Osteoblast (primary cell): ENCODE measurements around the gene KLHL6. TPM values are rescaled to one million over a fixed set of nuclear protein-coding genes. Genes with fewer than 3 reads are reported as not detected.

Source experiments
- DNase-seq: peaks from one replicate; pipeline ENCODE4 v3.0.0; 2011; ENCODE audit warnings: low spot score, mixed read lengths; ENCODE audit not compliant: insufficient read length; ENCODE audit errors: missing footprints
- H2AFZ ChIP-seq: 2 replicates; pipeline ENCODE4 v1.6.0; 2011; ENCODE audit warnings: mild to moderate bottlenecking, low read length
- H3K27ac ChIP-seq: 2 replicates; pipeline ENCODE4 v1.5.1; 2011; ENCODE audit warnings: mild to moderate bottlenecking, low read depth, low read length, moderate library complexity
- H3K27me3 ChIP-seq: 2 replicates; pipeline ENCODE4 v1.6.0; 2012; ENCODE audit warnings: mild to moderate bottlenecking, control low read depth, inconsistent platforms, low read length, moderate library complexity; ENCODE audit not compliant: insufficient read depth
- H3K36me3 ChIP-seq: 2 replicates; pipeline ENCODE4 v1.5.1; 2011; ENCODE audit warnings: mild to moderate bottlenecking, low read length, control low read depth, moderate library complexity; ENCODE audit not compliant: insufficient read depth
- H3K4me1 ChIP-seq: 2 replicates; pipeline ENCODE4 v1.5.1; 2011; ENCODE audit warnings: mild to moderate bottlenecking, low read length, control low read depth, moderate library complexity; ENCODE audit not compliant: insufficient read depth
- H3K4me2 ChIP-seq: 2 replicates; pipeline ENCODE4 v1.6.0; 2011; ENCODE audit warnings: mild to moderate bottlenecking, low read length; ENCODE audit not compliant: insufficient read depth
- H3K4me3 ChIP-seq: fragments of 200-600 bp; sonication (generic); 3 replicates; pipeline ENCODE4 v1.5.1; 2012; ENCODE audit warnings: mild to moderate bottlenecking, low read length, inconsistent platforms; ENCODE audit not compliant: insufficient read depth
- H3K79me2 ChIP-seq: 2 replicates; pipeline ENCODE4 v1.6.0; 2012; ENCODE audit warnings: mild to moderate bottlenecking, low read length, control low read depth, inconsistent platforms; ENCODE audit not compliant: insufficient read depth
- H3K9me3 ChIP-seq: 2 replicates; pipeline ENCODE4 v1.5.1; 2011; ENCODE audit warnings: low read depth, low read length, control low read depth
- H4K20me1 ChIP-seq: 2 replicates; pipeline ENCODE4 v1.6.0; 2012; ENCODE audit warnings: mild to moderate bottlenecking, low read length, control low read depth; ENCODE audit not compliant: insufficient read depth
- CTCF ChIP-seq: IDR thresholded peaks from 2 replicates; pipeline ENCODE4 v1.5.1; 2011; ENCODE audit warnings: mild to moderate bottlenecking, low read depth, low read length, moderate library complexity; ENCODE audit errors: extremely low read depth
- total RNA-seq: library from RNA; depleted of rRNA; stranded (reverse); fragments of >200 nt; gene quantifications from 2 replicates; pipeline ENCODE4 v1.2.3, GENCODE V29; 2012

Gene KLHL6
- total RNA-seq, 1 donor, result under 0.01 TPM

- Histone ChIP-seq H3K27ac (no peak overlapping the region), H4K20me1 (no peaks in the 10 kb centered on the region), H2AFZ (no peak overlapping the region), H3K79me2 (no peaks in the 10 kb centered on the region), H3K36me3 (no peaks in the 10 kb centered on the region), H3K4me1 (peaks cover 14% of the 10 kb centered on the region), H3K4me2 (no peak overlapping the region), H3K27me3 (no peaks in the 10 kb centered on the region), H3K9me3 (no peaks in the 10 kb centered on the region), H3K4me3 (no peak overlapping the region)
- TF ChIP-seq CTCF, result no peak
- no peak for DNase-seq
Observed at GRCh38 chr3:183539811-183540210, 15.7 kb downstream of the KLHL6 start.

- Histone ChIP-seq H3K4me2 (no peak overlapping the region), H3K79me2 (no peaks in the 10 kb centered on the region), H3K4me3 (no peak overlapping the region), H3K27ac (no peak overlapping the region), H3K36me3 (no peaks in the 10 kb centered on the region), H2AFZ (no peak overlapping the region), H4K20me1 (no peaks in the 10 kb centered on the region), H3K27me3 (no peaks in the 10 kb centered on the region), H3K4me1 (peaks cover 14% of the 10 kb centered on the region), H3K9me3 (no peaks in the 10 kb centered on the region)
- TF ChIP-seq CTCF, result no peak
- DNase-seq, result no peak
Observed at GRCh38 chr3:183538486-183538885, 17.0 kb downstream of the KLHL6 start.

- no peaks in the 10 kb centered on the region for H3K9me3 ChIP-seq
- H3K27me3 ChIP-seq, result peaks cover 5% of the 10 kb centered on the region
- H2AFZ ChIP-seq, result no peak overlapping the region
- peaks cover 14% of the 10 kb centered on the region for H3K4me1 ChIP-seq
- no peak overlapping the region for H3K4me3 ChIP-seq
- peak; percentile 93 for DNase-seq
- H4K20me1 ChIP-seq, result no peaks in the 10 kb centered on the region
- no peak overlapping the region for H3K4me2 ChIP-seq
- H3K36me3 ChIP-seq, result no peaks in the 10 kb centered on the region
- no peak for TF ChIP-seq CTCF
- H3K79me2 ChIP-seq, result no peaks in the 10 kb centered on the region
- peak overlapping the region; percentile 43 for H3K27ac ChIP-seq
Observed at GRCh38 chr3:183537295-183537730, 18.2 kb downstream of the KLHL6 start.

- H3K9me3 ChIP-seq, result no peaks in the 10 kb centered on the region
- H2AFZ ChIP-seq, result no peak overlapping the region
- H3K4me3 ChIP-seq, result no peak overlapping the region
- no peak overlapping the region for H3K4me2 ChIP-seq
- H3K79me2 ChIP-seq, result no peaks in the 10 kb centered on the region
- H3K36me3 ChIP-seq, result no peaks in the 10 kb centered on the region
- TF ChIP-seq CTCF, result no peak
- H3K27ac ChIP-seq, result peak overlapping the region; percentile 43
- no peaks in the 10 kb centered on the region for H4K20me1 ChIP-seq
- peaks cover 8% of the 10 kb centered on the region for H3K27me3 ChIP-seq
- peak; percentile 35 for DNase-seq
- peaks cover 14% of the 10 kb centered on the region for H3K4me1 ChIP-seq
Observed at GRCh38 chr3:183536238-183536880, 19.1 kb downstream of the KLHL6 start.
